Loucy (cell line): Measurements from ENCODE around the gene DMRT3.

ENCODE experiments used
- EZH2phosphoT487 ChIP-seq: fragments of 200-600 bp; IDR thresholded peaks from 2 replicates; pipeline ENCODE4 v1.6.1; 2018; ENCODE audit warnings: antibody characterized with exemption, mild to moderate bottlenecking, moderate library complexity, borderline replicate concordance
- TF ChIP-seq, protein P1 (sequence below): fragments of 200-600 bp; sonication (generic); conservative IDR thresholded peaks from 2 replicates; pipeline ENCODE4 v1.5.1; 2014; ENCODE audit warnings: mild to moderate bottlenecking, antibody characterized with exemption, low read length

DNA sequence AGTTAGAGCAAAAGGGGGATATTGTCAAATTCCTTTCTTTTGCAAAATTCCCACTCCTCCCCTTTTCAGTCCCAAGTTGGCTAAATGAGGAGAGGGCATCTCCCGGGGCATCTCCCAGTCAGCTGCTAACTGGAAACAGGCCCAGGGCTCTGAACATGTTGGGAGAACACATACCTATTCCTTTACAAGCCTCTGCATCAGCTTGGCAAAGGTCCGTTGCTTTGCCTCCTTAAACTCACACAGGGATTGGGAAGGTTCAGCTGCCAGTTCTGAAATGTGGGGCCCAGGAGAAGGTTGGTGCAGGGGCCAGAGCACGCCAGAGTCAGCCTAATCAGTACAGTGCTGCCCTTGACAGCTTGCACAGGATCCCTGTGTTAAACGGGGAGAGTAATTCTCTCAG is 11.0 kb upstream of the DMRT3 start:
- TF ChIP-seq, protein P1, sequence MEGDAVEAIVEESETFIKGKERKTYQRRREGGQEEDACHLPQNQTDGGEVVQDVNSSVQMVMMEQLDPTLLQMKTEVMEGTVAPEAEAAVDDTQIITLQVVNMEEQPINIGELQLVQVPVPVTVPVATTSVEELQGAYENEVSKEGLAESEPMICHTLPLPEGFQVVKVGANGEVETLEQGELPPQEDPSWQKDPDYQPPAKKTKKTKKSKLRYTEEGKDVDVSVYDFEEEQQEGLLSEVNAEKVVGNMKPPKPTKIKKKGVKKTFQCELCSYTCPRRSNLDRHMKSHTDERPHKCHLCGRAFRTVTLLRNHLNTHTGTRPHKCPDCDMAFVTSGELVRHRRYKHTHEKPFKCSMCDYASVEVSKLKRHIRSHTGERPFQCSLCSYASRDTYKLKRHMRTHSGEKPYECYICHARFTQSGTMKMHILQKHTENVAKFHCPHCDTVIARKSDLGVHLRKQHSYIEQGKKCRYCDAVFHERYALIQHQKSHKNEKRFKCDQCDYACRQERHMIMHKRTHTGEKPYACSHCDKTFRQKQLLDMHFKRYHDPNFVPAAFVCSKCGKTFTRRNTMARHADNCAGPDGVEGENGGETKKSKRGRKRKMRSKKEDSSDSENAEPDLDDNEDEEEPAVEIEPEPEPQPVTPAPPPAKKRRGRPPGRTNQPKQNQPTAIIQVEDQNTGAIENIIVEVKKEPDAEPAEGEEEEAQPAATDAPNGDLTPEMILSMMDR, result no peak
- TF ChIP-seq EZH2phosphoT487, result no peak
